ENCODE results near the gene NR2F6.
"Not testable (repeated sequence)": the region's sequence is repeated elsewhere in the genome, so short reads cannot be mapped to it uniquely, and the experiment has no call there.

Gene NR2F6

GRCh38 chr19:17275441-17276175, 29.9 kb upstream of the NR2F6 start:
- no peak overlapping the region for H3K4me3 ChIP-seq (ENCODE audit: low read depth, low read length)
- no peak for DNase-seq (ENCODE audit: low read depth, low spot score)
- no peak for TF ChIP-seq CTCF (IDR thresholded peaks at IDR 0.05; ENCODE audit: low read depth, low read length)
- in situ Hi-C loops (cut with HindIII; ENCODE audit: low sequenced_read_pairs), result no loop called here

- H3K4me3 ChIP-seq (ENCODE audit: low read depth, low read length); in situ Hi-C loops (cut with HindIII; ENCODE audit: low sequenced_read_pairs); DNase-seq (ENCODE audit: low read depth, low spot score): not testable (repeated sequence)
Measured at GRCh38 chr19:17274892-17275291, 29.2 kb upstream of the NR2F6 start.

GRCh38 chr19:17268754-17269153, 23.0 kb upstream of the NR2F6 start:
- in situ Hi-C loops (cut with HindIII; ENCODE audit: low sequenced_read_pairs), result no loop called here
- H3K4me3 ChIP-seq (ENCODE audit: low read depth, low read length), result no peak overlapping the region
- TF ChIP-seq CTCF (IDR thresholded peaks at IDR 0.05; ENCODE audit: low read depth, low read length), result no peak
- DNase-seq (ENCODE audit: low read depth, low spot score), result no peak

GRCh38 chr19:17266975-17267788, 21.5 kb upstream of the NR2F6 start, which contains the start of gene BABAM1:
BABAM1 (plus strand) TSS chr19:17267443; CDS start chr19:17268807, 1,364 bp downstream.
- in situ Hi-C loops (cut with HindIII; ENCODE audit: low sequenced_read_pairs), result no loop called here
- no peak for TF ChIP-seq CTCF (IDR thresholded peaks at IDR 0.05; ENCODE audit: low read depth, low read length)
- peak within 1 kb of the TSS; percentile 98 for H3K4me3 ChIP-seq (ENCODE audit: low read depth, low read length)
- DNase-seq (ENCODE audit: low read depth, low spot score), result peak; percentile 99

- no peak for TF ChIP-seq CTCF (IDR thresholded peaks at IDR 0.05; ENCODE audit: low read depth, low read length)
- in situ Hi-C loops (cut with HindIII; ENCODE audit: low sequenced_read_pairs), result no loop called here
- no peak overlapping the region for H3K4me3 ChIP-seq (ENCODE audit: low read depth, low read length)
- DNase-seq (ENCODE audit: low read depth, low spot score), result no peak
Measured at GRCh38 chr19:17266589-17266974, 20.9 kb upstream of the NR2F6 start.

GRCh38 chr19:17266026-17266425, 20.3 kb upstream of the NR2F6 start:
- no peak overlapping the region for H3K4me3 ChIP-seq (ENCODE audit: low read depth, low read length)
- DNase-seq (ENCODE audit: low read depth, low spot score), result no peak
- TF ChIP-seq CTCF (IDR thresholded peaks at IDR 0.05; ENCODE audit: low read depth, low read length), result no peak
- in situ Hi-C loops (cut with HindIII; ENCODE audit: low sequenced_read_pairs), result no loop called here

GRCh38 chr19:17264641-17264979, 18.9 kb upstream of the NR2F6 start, which contains the start of gene USHBP1:
USHBP1 (minus strand) TSS chr19:17264745; CDS start chr19:17264299, 446 bp downstream.
- no peak for TF ChIP-seq CTCF (IDR thresholded peaks at IDR 0.05; ENCODE audit: low read depth, low read length)
- no peak for DNase-seq (ENCODE audit: low read depth, low spot score)
- H3K4me3 ChIP-seq (ENCODE audit: low read depth, low read length), result no peak within 1 kb of the TSS
- in situ Hi-C loops (cut with HindIII; ENCODE audit: low sequenced_read_pairs), result no loop called here
